Esophagus squamous epithelium (tissue), 4 donors: Measurements from ENCODE around the gene MORN5.

Source experiments
- CTCF ChIP-seq, 6 experiments: fragments of 450-650 bp in 4 of 6; fragments of 200-600 bp in 2 of 6; sonication (generic) in 2 of 6; IDR thresholded peaks; one replicate each; pipeline ENCODE4 v1.5.1; 2016 to 2019; ENCODE audit warnings: antibody characterized with exemption in 6 of 6, mild to moderate bottlenecking in 4 of 6, moderate library complexity in 4 of 6
- POLR2A ChIP-seq, 4 donors: fragments of 450-650 bp; IDR thresholded peaks; one replicate each; pipeline ENCODE4 v1.6.1; 2017; ENCODE audit warnings: antibody characterized with exemption in 4 of 4, mild to moderate bottlenecking in 4 of 4, moderate library complexity in 3 of 4

GRCh38 chr9:122111413-122112085, 48.2 kb upstream of the MORN5 start:
- no peak for TF ChIP-seq CTCF (IDR thresholded peaks at IDR 0.05)
- no peak for TF ChIP-seq POLR2A (IDR thresholded peaks at IDR 0.05)
